Measurements from ENCODE around the gene C2CD2.

C2CD2 gene

DNA sequence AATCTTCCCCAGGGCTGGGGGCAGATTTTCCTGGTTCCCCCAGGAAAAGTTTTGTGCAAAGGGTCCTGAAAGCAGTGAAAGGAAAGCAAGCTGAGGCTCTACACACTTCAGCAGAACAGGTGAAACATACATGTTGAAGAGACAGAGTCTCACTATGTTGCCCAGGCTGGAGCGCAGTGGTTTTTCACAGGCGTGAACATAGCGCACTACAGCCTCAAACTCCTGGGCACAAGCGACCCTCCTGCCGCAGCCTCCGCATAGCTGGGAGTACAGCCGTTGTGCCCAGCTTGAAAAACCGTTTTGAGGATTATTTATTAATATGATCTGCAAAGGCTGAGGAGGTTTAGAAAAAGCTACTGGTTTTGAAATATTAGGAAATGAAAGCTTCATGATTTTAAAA, 86.5 kb downstream of the C2CD2 start:
- no peak for FAIRE-seq
- TF ChIP-seq TAF1 (IDR thresholded peaks at IDR 0.05; ENCODE audit: borderline replicate concordance, low read depth, low read length), result no peak
- TF ChIP-seq POLR2A (IDR thresholded peaks at IDR 0.05; ENCODE audit: low read depth, low read length), result no peak
- TF ChIP-seq POLR2AphosphoS5 (IDR thresholded peaks at IDR 0.05; ENCODE audit: low read depth, low read length), result no peak
- DNase-seq (ENCODE audit: insufficient read length), result no peak

DNA sequence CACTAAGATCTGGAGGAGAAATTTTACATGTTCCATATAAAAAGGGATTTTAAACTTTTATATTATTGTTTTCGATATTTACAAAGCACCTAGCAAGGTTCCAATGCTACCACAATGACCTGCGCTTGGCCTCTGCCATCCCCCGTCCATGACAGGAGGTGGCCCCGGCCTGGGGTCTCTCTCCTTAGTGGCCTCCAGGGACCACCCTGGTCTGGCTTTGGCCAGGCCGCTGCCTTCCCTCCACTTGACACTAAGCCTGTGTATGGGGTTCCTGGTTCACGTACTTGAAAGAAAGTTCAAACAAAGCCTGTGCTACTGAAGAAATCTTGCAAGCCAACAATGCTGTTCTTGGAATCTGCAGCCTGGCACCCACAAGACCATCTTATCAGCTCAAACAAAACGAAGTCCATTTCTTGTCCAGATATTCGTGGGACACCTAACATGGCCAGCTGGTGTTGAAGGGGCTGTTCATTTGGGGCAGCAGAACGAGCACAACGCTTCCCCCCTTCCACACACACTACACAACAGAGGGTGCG, 87.5 kb downstream of the C2CD2 start:
- FAIRE-seq, result no peak
- TF ChIP-seq POLR2AphosphoS5 (IDR thresholded peaks at IDR 0.05; ENCODE audit: low read depth, low read length) (no peak), TAF1 (IDR thresholded peaks at IDR 0.05; ENCODE audit: borderline replicate concordance, low read depth, low read length) (no peak), POLR2A (IDR thresholded peaks at IDR 0.05; ENCODE audit: low read depth, low read length) (no peak)
- DNase-seq (ENCODE audit: insufficient read length), result no peak

DNA sequence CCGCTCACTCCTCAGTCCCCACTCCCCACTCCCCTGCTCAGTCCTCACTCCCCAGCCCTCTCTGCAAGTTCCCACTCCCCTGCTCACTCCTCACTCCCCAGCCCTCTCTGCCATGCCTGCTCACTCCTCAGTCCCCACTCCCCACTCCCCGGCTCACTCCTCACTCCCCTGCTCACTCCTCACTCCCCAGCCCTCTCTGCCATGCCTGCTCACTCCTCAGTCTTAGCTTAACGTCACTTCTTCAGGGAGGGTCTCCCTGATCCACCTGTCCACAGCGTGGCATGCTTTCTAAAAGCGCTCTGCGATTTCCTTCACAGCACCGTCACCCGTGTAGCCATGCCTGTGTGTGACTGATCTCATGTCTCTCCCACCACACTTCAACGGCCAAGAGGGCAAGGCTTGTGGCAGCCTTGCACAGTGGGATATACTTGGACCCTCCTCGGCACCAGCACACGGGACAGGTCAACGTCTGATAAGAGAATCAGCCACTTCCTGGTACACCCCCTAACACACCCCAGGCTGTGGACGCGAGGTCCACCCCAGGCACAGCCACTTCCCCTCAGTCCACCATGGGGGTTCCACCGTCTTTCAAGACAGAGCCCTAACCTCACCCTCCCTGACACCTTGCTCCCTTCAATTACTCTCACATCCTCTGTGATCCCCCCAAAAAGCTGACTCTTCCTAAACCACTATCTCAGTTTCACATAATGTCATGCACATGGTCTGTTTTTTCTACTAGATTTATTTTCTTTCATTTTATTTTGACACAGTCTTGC, 88.6 kb downstream of the C2CD2 start:
- FAIRE-seq (peak; percentile 92), DNase-seq (ENCODE audit: insufficient read length) (peak; percentile 51)
- TF ChIP-seq POLR2A (IDR thresholded peaks at IDR 0.05; ENCODE audit: low read depth, low read length) (0 out of 2 replicates have a peak, but pooled peaks have one; percentile 35), POLR2AphosphoS5 (IDR thresholded peaks at IDR 0.05; ENCODE audit: low read depth, low read length) (no peak; the same call in 1 of the 2 replicates), TAF1 (IDR thresholded peaks at IDR 0.05; ENCODE audit: borderline replicate concordance, low read depth, low read length) (no peak)

DNA sequence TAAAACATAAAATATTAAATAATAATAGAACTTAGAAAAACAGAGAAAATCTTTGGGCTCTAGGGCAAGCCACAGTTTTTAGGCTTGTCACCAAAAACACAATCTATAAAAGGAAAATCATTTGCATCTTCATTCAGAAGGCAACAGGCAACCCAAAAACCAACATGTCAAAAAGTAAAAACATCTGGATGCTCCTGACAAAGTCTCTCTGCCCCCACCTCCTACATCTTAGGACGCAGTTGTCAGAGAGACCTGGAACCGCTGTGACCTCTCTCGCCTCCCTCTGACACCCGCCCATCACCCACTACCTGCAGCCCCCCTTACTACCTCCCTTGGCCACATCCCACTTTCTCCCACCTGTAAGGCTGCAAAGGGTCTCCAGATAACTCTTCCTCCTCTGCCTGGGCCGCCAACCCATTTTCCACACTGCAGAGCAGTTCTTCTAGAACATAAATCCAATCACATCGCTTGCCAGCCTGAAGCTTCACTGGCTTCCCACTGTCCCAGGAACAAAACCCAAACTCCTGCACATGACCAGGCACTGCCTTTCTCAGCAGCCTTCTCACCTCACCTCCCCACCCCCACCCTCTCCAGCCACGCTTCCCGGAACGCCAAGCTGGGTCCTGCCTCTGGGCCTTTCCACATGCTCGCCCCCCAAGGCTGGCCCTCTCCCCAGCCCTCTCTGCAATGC, 89.4 kb downstream of the C2CD2 start:
- TF ChIP-seq POLR2AphosphoS5 (IDR thresholded peaks at IDR 0.05; ENCODE audit: low read depth, low read length), result no peak
- no peak for TF ChIP-seq POLR2A (IDR thresholded peaks at IDR 0.05; ENCODE audit: low read depth, low read length)
- TF ChIP-seq TAF1 (IDR thresholded peaks at IDR 0.05; ENCODE audit: borderline replicate concordance, low read depth, low read length), result no peak
- no peak for DNase-seq (ENCODE audit: insufficient read length)
- FAIRE-seq, result no peak

DNA sequence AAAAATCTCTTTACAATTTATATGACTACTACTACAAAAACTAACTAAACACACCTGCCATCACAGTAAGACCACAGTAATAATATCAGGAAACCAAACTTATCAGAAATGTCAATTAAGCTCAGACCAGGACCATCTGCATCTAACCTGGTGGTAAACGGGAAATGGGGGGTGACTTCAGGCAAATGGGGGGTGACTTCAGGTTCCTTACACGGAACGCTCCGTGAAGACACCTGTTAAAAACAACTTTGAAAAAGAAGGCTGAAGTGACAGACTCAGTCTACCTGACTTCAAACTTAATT, 90.4 kb downstream of the C2CD2 start:
- FAIRE-seq (peak; percentile 48), DNase-seq (ENCODE audit: insufficient read length) (no peak)
- TF ChIP-seq POLR2A (IDR thresholded peaks at IDR 0.05; ENCODE audit: low read depth, low read length), result no peak
- no peak for TF ChIP-seq TAF1 (IDR thresholded peaks at IDR 0.05; ENCODE audit: borderline replicate concordance, low read depth, low read length)
- TF ChIP-seq POLR2AphosphoS5 (IDR thresholded peaks at IDR 0.05; ENCODE audit: low read depth, low read length), result no peak

DNA sequence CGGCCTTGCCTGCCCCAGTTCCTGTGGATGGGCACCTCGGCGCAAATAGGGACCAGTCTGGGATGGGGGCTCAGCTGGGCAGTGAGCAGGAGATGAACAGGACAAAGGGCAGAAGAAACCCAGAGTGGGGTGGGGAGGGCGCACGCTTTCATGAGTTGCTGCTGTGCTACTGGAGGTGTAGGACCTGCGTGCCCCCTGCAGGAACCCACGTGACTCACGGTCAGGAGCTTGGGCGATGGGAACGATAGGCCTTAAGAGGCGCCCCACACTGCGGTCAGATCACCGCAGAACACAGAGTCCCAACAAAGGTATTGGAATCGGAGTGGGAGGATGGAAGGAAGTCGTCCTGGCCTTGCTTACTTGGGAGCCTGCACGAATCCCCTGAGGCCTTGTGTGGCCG, 91.8 kb downstream of the C2CD2 start:
- no peak for TF ChIP-seq POLR2A (IDR thresholded peaks at IDR 0.05; ENCODE audit: low read depth, low read length)
- TF ChIP-seq TAF1 (IDR thresholded peaks at IDR 0.05; ENCODE audit: borderline replicate concordance, low read depth, low read length), result no peak
- TF ChIP-seq POLR2AphosphoS5 (IDR thresholded peaks at IDR 0.05; ENCODE audit: low read depth, low read length), result no peak
- peak; percentile 96 for FAIRE-seq
- no peak for DNase-seq (ENCODE audit: insufficient read length)

DNA sequence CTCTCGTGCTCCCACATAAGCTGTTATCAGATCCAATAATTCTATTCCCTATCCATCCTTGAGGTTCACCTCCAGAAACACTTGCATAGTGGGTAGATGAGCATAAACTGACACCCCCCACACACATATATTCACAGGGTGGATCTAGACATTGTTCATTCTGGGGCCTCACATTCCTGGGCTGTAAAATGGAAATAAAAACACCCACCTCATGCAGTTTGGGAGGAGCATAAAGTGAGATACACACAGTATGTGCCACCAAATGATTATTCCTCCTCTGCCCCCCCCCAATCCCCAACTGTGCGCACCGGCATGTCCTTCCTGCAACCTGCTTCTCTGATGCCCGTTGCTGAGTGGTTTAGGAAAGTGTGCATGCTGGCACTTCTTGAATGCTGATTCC, 92.6 kb downstream of the C2CD2 start:
- TF ChIP-seq TAF1 (IDR thresholded peaks at IDR 0.05; ENCODE audit: borderline replicate concordance, low read depth, low read length), result no peak
- no peak for TF ChIP-seq POLR2AphosphoS5 (IDR thresholded peaks at IDR 0.05; ENCODE audit: low read depth, low read length)
- TF ChIP-seq POLR2A (IDR thresholded peaks at IDR 0.05; ENCODE audit: low read depth, low read length), result no peak
- DNase-seq (ENCODE audit: insufficient read length) (no peak), FAIRE-seq (no peak)

DNA sequence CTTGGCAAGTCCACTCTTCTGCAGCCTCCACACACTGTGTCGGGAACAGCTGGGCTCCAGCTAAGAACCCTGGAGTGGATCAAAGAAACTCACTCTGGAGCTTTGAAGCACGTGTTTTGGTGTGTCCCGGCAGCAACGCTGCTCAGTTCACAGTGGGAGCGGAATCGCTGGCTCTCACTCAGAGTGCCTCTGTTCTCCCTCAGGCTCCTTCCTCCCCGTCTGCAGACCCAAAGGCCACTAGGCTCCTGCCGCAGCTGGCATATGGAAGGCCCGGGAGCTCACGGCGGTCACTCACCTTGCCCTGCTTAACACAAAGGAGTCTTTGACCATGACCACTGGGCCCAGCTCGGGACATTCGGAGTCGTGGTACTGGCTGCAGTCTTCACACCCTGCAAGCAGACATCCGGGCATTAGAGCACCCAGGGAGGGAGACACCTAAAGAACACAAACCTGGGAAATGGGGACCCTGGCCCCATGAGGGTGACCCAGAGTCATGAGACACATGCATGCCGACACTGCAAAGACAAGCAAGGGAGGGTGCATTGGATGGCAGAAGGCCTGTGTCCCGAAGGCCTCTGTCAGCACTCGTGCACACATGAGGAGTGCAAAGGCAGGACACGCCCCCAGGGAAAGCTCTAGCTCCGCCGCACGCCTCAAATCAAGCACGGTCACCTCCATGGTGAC, 94.4 kb downstream of the C2CD2 start:
- no peak for TF ChIP-seq TAF1 (IDR thresholded peaks at IDR 0.05; ENCODE audit: borderline replicate concordance, low read depth, low read length)
- no peak for TF ChIP-seq POLR2A (IDR thresholded peaks at IDR 0.05; ENCODE audit: low read depth, low read length)
- no peak for TF ChIP-seq POLR2AphosphoS5 (IDR thresholded peaks at IDR 0.05; ENCODE audit: low read depth, low read length)
- DNase-seq (ENCODE audit: insufficient read length) (no peak), FAIRE-seq (no peak)

DNA sequence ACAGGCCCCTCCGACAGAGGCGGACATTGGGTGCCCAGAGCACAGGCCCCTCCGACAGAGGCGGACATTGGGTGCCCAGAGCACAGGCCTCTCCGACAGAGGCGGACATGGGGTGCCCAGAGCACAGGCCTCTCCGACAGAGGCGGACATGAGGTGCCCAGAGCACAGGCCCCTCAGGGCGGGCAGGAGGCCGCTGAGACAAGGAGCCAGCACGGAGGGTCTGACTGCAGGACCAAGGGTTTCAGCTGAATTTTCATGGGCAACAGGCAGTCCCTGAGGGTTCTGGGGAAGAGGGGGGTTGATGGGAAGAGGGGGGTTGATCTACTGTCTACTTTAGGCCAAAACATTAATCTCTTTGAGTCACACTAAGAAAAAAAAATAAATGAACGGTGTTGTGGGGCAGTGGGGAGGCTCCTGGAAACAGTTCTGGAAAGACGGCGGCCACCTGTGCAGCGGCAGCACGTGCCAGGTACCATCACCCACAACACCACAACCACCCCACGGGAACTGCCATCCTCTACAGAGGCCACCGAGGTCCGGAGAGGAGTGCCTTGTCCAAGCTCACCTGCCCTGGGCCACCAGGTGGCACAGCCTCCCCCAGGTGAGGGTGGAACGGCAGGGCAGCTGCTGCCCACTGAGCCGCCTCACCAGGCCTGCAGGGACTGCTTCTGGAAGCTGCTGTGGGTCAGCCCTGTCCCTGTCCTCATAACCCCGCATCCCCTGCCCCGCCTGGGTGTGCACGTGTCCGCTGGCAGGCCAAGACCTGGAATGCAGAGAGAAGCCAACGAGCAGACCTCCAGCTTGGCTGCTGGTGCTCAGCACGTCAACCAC, 95.1 kb downstream of the C2CD2 start:
- TF ChIP-seq POLR2AphosphoS5 (IDR thresholded peaks at IDR 0.05; ENCODE audit: low read depth, low read length), result no peak
- TF ChIP-seq TAF1 (IDR thresholded peaks at IDR 0.05; ENCODE audit: borderline replicate concordance, low read depth, low read length), result no peak
- TF ChIP-seq POLR2A (IDR thresholded peaks at IDR 0.05; ENCODE audit: low read depth, low read length), result no peak
- FAIRE-seq, result no peak
- DNase-seq (ENCODE audit: insufficient read length), result no peak

DNA sequence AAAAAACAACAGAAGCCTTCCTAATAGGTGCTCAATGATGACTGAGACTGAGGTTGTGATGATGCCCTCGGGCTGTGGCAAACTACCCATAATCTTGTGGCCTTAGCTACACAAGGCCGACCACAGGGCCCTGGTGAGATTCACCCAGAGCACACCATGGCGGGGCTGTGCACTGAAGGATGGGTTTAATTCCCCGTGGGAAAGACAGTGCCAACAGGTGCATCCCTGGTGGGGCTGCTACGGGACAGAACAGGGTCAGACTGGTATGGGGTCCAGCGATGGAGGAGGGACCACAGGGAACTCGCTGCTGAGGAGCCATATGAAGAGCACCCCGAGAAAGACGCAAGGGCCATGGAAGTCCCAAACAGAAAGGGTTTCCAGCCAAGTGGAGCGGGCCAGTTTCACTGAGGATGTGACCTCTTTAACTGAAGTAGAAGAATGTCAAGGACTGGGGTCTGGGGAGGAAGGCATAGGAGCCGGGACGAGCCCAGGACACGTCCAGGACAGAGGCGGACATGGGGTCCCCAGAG, 96.0 kb downstream of the C2CD2 start:
- no peak for TF ChIP-seq POLR2AphosphoS5 (IDR thresholded peaks at IDR 0.05; ENCODE audit: low read depth, low read length)
- no peak for TF ChIP-seq TAF1 (IDR thresholded peaks at IDR 0.05; ENCODE audit: borderline replicate concordance, low read depth, low read length)
- TF ChIP-seq POLR2A (IDR thresholded peaks at IDR 0.05; ENCODE audit: low read depth, low read length), result no peak
- DNase-seq (ENCODE audit: insufficient read length) (no peak), FAIRE-seq (no peak)

Data from GM12892 (cell line).